ENCODE results near the gene HDAC4.

DNA sequence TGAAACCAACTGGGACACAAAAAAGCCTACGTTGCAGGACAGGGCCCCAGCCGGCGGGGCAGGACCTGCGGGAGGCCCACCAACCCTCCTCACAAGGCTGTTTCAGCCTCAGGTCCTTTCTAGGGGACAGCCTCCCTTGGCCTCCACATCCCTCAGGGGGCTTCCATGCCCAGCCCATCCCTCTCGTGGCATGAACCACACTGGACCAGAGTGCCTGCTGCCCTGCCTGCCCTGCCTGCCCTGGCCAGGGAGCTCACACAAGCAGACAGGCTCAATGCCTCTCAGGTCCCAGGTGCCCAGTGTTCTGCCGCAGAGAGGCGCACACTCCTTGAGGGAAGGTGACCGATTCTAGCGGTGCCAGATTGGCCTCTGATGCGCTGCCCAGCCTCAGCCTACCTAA lies 57.4 kb downstream of the HDAC4 start:
- no peak for TF ChIP-seq POLR2A (IDR thresholded peaks at IDR 0.05)
- no peak for TF ChIP-seq CTCF (IDR thresholded peaks at IDR 0.05)
- TF ChIP-seq POLR2AphosphoS5 (IDR thresholded peaks at IDR 0.05), result no peak
